ENCODE results near the gene PGF. TPM values are rescaled to one million over a fixed set of nuclear protein-coding genes. Genes with fewer than 3 reads are reported as not detected.

PGF gene
- total RNA-seq, 2 donors from 2014 or later: 0.40 to 0.48 TPM

DNA sequence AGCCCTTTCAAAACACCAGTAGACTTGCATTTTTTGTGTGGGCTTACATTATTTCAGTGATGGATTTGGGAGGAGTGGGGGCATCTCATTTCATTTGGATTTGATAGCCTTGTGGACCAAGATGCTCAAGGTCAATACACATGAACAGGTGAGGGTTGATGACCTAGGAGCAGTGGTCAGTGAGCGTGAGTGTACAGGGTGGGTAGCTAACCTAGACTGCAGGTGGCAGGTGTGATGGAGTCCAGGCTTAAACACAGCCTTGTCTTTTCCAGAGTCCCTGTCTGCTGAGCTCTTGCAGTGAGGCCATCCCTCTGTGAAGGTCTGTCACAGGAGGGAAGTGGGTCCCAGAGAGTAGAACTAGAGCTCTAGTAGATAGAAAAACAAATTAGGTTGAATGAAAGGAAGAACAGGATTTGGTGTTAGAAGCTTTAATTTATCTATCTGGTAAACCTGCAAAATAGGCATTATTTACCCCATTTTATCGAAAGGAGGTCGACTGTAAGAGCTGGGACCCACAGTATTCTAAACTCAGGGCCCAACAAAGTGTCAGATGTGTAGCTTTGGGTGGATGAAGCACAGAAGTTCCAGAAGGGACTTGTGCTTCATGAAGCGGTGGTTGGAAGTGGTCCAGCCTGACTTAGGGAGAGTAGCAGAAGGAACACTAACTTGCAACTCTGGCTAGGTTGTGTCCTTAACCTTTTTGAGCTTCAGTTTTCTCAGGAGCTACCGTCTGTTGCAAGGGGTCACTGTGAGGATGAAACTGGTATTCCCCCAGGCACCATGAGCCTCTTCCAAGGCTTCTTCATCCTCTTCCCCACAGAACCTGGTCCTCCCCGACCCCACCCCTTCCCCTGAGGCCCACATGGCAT is 50.5 kb downstream of the PGF start:
- H3K27ac Mint-ChIP-seq: peak overlapping the region; percentile 25
- H3K27me3 Mint-ChIP-seq: no peaks in the 10 kb centered on the region
- H3K36me3 Mint-ChIP-seq (ENCODE audit: low read depth): peaks cover 50% of the 10 kb centered on the region
- no peaks in the 10 kb centered on the region for H3K4me1 Mint-ChIP-seq
- no peak for ATAC-seq (replicated peaks)
- H3K9me3 Mint-ChIP-seq: no peaks in the 10 kb centered on the region
- H3K4me3 Mint-ChIP-seq: no peak overlapping the region

DNA sequence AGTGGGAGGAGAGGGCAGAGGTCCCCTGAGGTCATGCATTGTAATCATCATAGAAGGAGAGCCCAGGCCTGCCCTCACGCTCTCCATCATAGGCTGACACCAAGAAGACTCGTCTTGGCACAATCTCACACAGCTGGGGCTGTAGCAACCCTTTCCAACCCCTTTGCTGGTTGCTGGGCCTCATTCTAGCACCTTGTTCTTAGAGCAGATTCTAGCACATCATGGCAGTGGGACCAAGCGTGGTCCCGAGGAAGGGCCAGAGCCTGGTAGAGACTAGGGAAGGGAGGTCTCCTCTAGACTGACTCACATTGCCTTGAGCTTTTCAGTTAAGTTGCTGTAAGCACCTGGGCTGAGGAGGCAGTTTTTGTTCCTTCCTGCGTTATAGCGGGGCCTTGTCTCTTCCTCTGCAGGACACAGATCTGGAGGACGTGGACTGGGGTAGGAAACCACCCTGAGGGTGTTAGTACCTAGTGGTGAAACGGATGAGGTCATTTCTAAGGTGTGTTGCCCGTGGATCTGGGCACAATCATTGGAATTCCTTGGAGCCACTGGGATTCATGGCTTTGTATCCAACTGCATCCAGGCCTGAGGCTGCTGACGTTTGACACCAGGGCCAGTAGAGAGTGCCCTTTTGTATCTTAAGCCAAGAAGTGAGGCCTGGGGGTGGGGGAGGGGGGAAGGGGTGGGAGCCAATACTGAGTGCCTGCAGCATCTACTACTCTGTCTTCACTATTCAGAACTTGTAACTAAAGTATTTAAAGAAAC is 52.3 kb downstream of the PGF start:
- peaks cover 67% of the 10 kb centered on the region for H3K36me3 Mint-ChIP-seq (ENCODE audit: low read depth)
- H3K27ac Mint-ChIP-seq: no peak overlapping the region
- H3K4me1 Mint-ChIP-seq: no peaks in the 10 kb centered on the region
- no peaks in the 10 kb centered on the region for H3K9me3 Mint-ChIP-seq
- H3K27me3 Mint-ChIP-seq: no peaks in the 10 kb centered on the region
- H3K4me3 Mint-ChIP-seq: no peak overlapping the region
- no peak for ATAC-seq (replicated peaks)

DNA sequence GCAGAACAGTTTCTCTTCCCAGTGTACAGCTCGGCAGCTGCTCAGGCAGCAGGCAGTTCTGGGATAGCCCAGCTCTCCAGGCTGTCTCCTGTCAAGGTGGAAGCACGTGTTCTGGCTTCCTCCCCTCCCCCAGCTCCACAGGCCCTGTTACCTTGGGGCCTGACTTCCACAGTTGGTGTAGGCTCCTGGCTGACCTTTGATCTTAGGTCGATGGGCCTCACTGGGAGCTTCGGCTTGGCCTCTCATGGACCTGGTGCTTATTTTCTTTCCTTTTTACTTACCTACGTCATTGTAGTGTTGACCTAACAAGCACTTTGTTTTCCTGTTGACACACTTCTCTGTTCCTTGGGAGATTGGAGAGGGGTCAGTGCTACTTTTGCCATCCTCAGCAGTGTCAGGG is 56.7 kb downstream of the PGF start:
- Mint-ChIP-seq H3K4me1 (no peaks in the 10 kb centered on the region), H3K36me3 (ENCODE audit: low read depth) (peaks cover 100% of the 10 kb centered on the region), H3K27ac (peak overlapping the region; percentile 38)

DNA sequence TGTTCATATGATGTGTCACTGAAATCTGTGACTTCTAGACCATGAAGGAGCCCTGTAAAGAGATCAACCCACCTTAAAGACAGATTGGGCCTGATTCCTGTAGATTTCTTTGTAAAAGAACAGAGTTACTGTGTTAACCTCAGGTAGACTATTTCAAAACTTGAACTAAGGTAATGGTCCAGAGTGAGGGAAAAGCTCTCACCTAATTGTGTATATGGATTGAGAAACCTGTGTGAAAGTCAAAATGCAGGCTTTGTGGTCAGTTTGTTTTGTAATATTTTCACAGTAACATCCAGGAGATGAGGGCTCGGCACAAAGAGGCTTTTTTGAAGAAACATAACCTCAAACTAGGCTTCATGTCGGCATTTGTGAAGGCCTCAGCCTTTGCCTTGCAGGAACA is 57.3 kb downstream of the PGF start:
- no peaks in the 10 kb centered on the region for H3K9me3 Mint-ChIP-seq
- no peak overlapping the region for H3K27ac Mint-ChIP-seq
- H3K4me1 Mint-ChIP-seq: no peaks in the 10 kb centered on the region
- ATAC-seq (replicated peaks): no peak
- H3K36me3 Mint-ChIP-seq (ENCODE audit: low read depth): peaks cover 100% of the 10 kb centered on the region
- no peaks in the 10 kb centered on the region for H3K27me3 Mint-ChIP-seq
- H3K4me3 Mint-ChIP-seq: no peak overlapping the region

More for the DNA sequence above, 56.7 kb downstream of the PGF start:
- Mint-ChIP-seq H3K4me3 (no peak overlapping the region), H3K9me3 (no peaks in the 10 kb centered on the region), H3K27me3 (no peaks in the 10 kb centered on the region)
- no peak for ATAC-seq (replicated peaks)

DNA sequence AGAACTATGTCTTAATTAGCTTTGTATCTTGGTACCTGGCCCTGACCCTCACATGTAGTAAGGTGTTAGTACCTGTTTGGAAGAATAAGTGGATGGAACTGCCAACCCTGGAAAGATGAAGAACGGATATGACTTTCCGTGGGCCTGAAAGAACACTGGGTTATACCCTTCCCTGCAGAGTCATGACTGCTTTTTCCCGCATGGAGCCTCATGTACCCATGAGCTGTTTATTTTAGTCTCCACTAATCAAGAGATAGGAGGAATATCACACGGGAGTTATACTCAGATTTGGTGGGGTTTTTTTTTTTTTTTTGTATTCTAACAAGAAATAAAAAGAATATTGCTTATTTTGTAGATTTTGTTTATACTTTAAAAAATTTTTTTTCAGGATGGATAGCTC is 57.8 kb downstream of the PGF start:
- Mint-ChIP-seq H3K4me1 (no peaks in the 10 kb centered on the region), H3K9me3 (no peaks in the 10 kb centered on the region), H3K4me3 (no peak overlapping the region), H3K27ac (no peak overlapping the region), H3K27me3 (no peaks in the 10 kb centered on the region), H3K36me3 (ENCODE audit: low read depth) (peaks cover 100% of the 10 kb centered on the region)
- ATAC-seq (replicated peaks): no peak

DNA sequence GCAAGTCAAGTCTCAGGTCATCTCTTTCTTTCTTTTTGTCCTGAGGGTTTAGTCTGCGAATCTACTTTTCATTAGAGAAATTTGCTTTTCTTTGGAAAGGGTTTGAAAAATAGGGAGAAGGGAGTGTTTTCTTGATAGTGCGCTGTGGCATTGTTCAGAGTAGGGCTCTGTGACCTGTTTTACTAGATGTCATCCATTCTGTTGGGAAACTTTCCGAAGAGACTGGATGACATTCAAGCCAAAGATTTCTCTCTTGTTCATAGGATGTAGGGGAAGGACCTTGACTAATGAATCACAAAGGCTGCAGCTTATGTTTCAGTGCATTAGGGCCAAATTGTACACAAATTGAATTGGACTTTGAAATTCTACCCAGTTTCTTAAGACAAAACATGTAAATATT is 59.0 kb downstream of the PGF start:
- no peak overlapping the region for H3K4me3 Mint-ChIP-seq
- no peaks in the 10 kb centered on the region for H3K9me3 Mint-ChIP-seq
- ATAC-seq (replicated peaks): no peak
- H3K27me3 Mint-ChIP-seq: no peaks in the 10 kb centered on the region
- peaks cover 100% of the 10 kb centered on the region for H3K36me3 Mint-ChIP-seq (ENCODE audit: low read depth)
- no peaks in the 10 kb centered on the region for H3K4me1 Mint-ChIP-seq
- peak overlapping the region; percentile 55 for H3K27ac Mint-ChIP-seq

DNA sequence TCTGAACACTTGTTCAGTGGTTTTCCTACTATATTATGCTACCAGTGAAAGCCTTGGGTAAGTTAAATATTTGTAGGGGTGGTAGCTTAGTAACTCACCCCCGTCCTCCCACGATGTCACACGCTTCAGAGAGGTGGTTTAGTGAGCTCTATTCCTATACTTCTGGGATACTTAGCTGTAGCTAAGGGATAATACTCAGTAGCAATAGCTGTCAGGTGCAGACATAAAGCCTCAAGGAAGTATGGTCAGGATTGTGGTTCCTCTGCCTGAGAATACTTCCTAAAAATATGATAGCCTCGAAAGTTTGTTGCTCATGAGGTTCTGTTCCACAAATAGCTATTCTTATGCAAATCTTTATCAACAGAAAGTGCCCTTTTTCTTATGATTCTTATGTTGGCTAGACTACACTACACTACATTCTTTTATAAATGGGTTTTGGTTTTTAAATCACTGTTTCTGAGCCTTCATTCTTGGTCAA is 61.7 kb downstream of the PGF start:
- Mint-ChIP-seq H3K4me3 (no peak overlapping the region), H3K4me1 (no peaks in the 10 kb centered on the region), H3K9me3 (no peaks in the 10 kb centered on the region), H3K36me3 (ENCODE audit: low read depth) (peaks cover 100% of the 10 kb centered on the region), H3K27me3 (no peaks in the 10 kb centered on the region), H3K27ac (peak overlapping the region; percentile 17)
- no peak for ATAC-seq (replicated peaks)

DNA sequence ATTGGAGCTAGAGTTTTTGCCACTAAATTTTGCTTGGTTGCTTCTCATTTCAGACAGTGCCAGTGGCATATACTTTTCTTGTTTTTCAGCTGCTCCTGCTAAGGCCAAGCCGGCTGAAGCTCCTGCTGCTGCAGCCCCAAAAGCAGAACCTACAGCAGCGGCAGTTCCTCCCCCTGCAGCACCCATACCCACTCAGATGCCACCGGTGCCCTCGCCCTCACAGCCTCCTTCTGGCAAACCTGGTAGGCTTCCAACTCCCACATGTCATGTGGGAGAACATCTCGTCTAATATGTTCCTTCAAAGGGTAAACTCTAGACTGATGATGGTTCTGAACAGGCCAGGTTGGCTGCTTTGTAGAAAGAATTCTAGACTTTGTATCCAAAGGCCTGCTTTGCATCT is 62.7 kb downstream of the PGF start:
- Mint-ChIP-seq H3K4me3 (no peak overlapping the region), H3K36me3 (ENCODE audit: low read depth) (peaks cover 100% of the 10 kb centered on the region), H3K27ac (peak overlapping the region; percentile 25), H3K27me3 (no peaks in the 10 kb centered on the region), H3K4me1 (no peaks in the 10 kb centered on the region), H3K9me3 (no peaks in the 10 kb centered on the region)
- ATAC-seq (replicated peaks): no peak

DNA sequence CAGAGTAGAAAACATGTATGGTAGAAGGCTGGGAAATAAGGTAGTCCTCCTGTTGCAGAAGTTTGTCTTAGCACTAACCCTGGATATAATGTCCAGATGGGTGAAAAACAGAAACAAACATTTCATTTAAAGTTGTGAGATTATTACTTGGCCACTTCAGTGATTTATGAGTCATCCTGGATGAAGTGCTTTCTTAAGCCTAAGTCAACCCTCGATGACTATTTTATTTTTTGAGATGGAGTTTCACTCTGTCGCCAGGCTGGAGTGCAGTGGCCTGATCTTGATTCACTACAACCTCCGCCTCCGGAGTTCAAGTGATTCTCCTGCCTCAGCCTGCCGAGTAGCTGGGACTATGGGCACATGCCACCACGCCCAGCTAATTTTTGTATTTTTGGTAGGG is 63.5 kb downstream of the PGF start:
- Mint-ChIP-seq H3K9me3 (no peaks in the 10 kb centered on the region), H3K36me3 (ENCODE audit: low read depth) (peaks cover 94% of the 10 kb centered on the region), H3K4me3 (no peak overlapping the region), H3K27me3 (no peaks in the 10 kb centered on the region), H3K27ac (peak overlapping the region; percentile 25), H3K4me1 (no peaks in the 10 kb centered on the region)
- ATAC-seq (replicated peaks): no peak

Other genes with a start within 250 kb of the PGF start
- 10 to 100 TPM; 30.7 to 37.0 TPM for gene AREL1, start 242.5 kb downstream of the PGF start, total RNA-seq
- 10 to 100 TPM; 62.9 to 77.6 TPM for gene FCF1, start 242.5 kb downstream of the PGF start, total RNA-seq
- gene YLPM1, start 192.3 kb downstream of the PGF start, total RNA-seq: 10 to 100 TPM; 52.1 to 59.0 TPM
- under 1 TPM; 0.71 TPM for gene PROX2, start 79.5 kb downstream of the PGF start, total RNA-seq
- 100 to 1,000 TPM; 102 to 132 TPM for gene DLST, start 73.7 kb downstream of the PGF start, total RNA-seq
- 1 to 10 TPM in 1 of 2 donors, under 1 TPM in 1; 0.79 to 3.2 TPM for gene RPS6KL1, start 32.3 kb downstream of the PGF start, total RNA-seq
- 10 to 100 TPM; 27.4 to 44.3 TPM for gene EIF2B2, start 47.3 kb upstream of the PGF start, total RNA-seq
- 10 to 100 TPM; 31.4 to 46.7 TPM for gene MLH3, start 95.9 kb upstream of the PGF start, total RNA-seq
- 10 to 100 TPM; 43.4 to 52.8 TPM for gene ACYP1, start 108.4 kb upstream of the PGF start, total RNA-seq
- gene ZC2HC1C, start 114.0 kb upstream of the PGF start, total RNA-seq: 1 to 10 TPM; 2.2 to 3.7 TPM
- gene NEK9, start 171.5 kb upstream of the PGF start, total RNA-seq: 10 to 100 TPM; 49.4 to 52.4 TPM
- gene TMED10, start 221.0 kb upstream of the PGF start, total RNA-seq: 100 to 1,000 TPM; 142 to 179 TPM

Data from activated T-helper 17 cell treated with anti-CD3 and anti-CD28 coated beads, Interleukin-2, amount 50 U/mL, for 72 hours (primary cell).